Smooth muscle cell (in vitro differentiated cells): ENCODE results near the gene ERCC4. TPM values are rescaled to one million over a fixed set of nuclear protein-coding genes. Genes with fewer than 3 reads are reported as not detected.
A peak's percentile ranks its signal among the peaks of the same experiment; 100 is the strongest.

Source experiments
- DNase-seq: peaks from one replicate; lab custom pipeline; 2025; ENCODE audit not compliant: unreplicated experiment; lab: John Stamatoyannopoulos, UW
- H2AFZ ChIP-seq: fragments of 200-600 bp; sonication (generic); 2 replicates; pipeline ENCODE4 v1.6.0; 2016; ENCODE audit warnings: antibody characterized with exemption, low read depth, mild to moderate bottlenecking
- H3F3A ChIP-seq: fragments of 200-600 bp; sonication (generic); 2 replicates; pipeline ENCODE4 v1.6.0; 2017; ENCODE audit warnings: antibody characterized with exemption, low read depth
- H3K27ac ChIP-seq: fragments of 200-600 bp; sonication (generic); 2 replicates; pipeline ENCODE4 v1.5.1; 2016; ENCODE audit warnings: low read depth, mild to moderate bottlenecking
- H3K27me3 ChIP-seq: fragments of 200-600 bp; sonication (generic); 2 replicates; pipeline ENCODE4 v1.6.1; 2016; ENCODE audit warnings: low read depth, mild to moderate bottlenecking
- H3K36me3 ChIP-seq: fragments of 200-600 bp; sonication (generic); 2 replicates; pipeline ENCODE4 v1.5.1; 2016; ENCODE audit warnings: low read depth
- H3K4me1 ChIP-seq: fragments of 200-600 bp; sonication (generic); 2 replicates; pipeline ENCODE4 v1.5.1; 2016; ENCODE audit warnings: low read depth
- H3K4me2 ChIP-seq: fragments of 200-600 bp; sonication (generic); 2 replicates; pipeline ENCODE4 v1.6.0; 2016; ENCODE audit warnings: mild to moderate bottlenecking
- H3K4me3 ChIP-seq: fragments of 200-600 bp; sonication (generic); 2 replicates; pipeline ENCODE4 v1.5.1; 2016; ENCODE audit warnings: mild to moderate bottlenecking
- H3K79me2 ChIP-seq: fragments of 200-600 bp; sonication (generic); 2 replicates; pipeline ENCODE4 v1.6.0; 2016; ENCODE audit warnings: low read depth, mild to moderate bottlenecking
- H3K9ac ChIP-seq: fragments of 200-600 bp; sonication (generic); 2 replicates; pipeline ENCODE4 v1.6.0; 2016; ENCODE audit warnings: low read depth
- H3K9me3 ChIP-seq: fragments of 200-600 bp; sonication (generic); replicated peaks from 2 replicates; pipeline ENCODE4 v1.5.1; 2016; ENCODE audit warnings: low read depth
- H4K20me1 ChIP-seq: fragments of 200-600 bp; sonication (generic); 2 replicates; pipeline ENCODE4 v1.6.0; 2016; ENCODE audit warnings: low read depth
- CTCF ChIP-seq: fragments of 200-600 bp; sonication (generic); IDR thresholded peaks from 2 replicates; pipeline ENCODE4 v1.5.1; 2017; ENCODE audit warnings: borderline replicate concordance, mild to moderate bottlenecking, antibody characterized with exemption; ENCODE audit not compliant: insufficient read depth, poor library complexity, severe bottlenecking
- WGBS: methylation state at CpG from one replicate; pipeline ENCODE4 v1.1.7; 2016; ENCODE audit warnings: low lambda C conversion rate; 5-methylcytosine and 5-hydroxymethylcytosine counted together
- polyA plus RNA-seq: library from polyadenylated mRNA; unstranded; fragments of >200 nt; fragmentation: Nextera tagmentation; extraction: Ambion mirVana; gene quantifications from 2 replicates; pipeline ENCODE4 v1.2.1, GENCODE V29; 2016
- total RNA-seq: library from RNA; depleted of rRNA; stranded (reverse); fragments of >200 nt; gene quantifications from 2 replicates; pipeline ENCODE4 v1.2.3, GENCODE V29; 2014

ERCC4 gene
- total and polyA plus RNA-seq, 2 experiments from 2014 or later = 10.3 to 17.4 TPM

GRCh38 chr16:13999071-13999894 lies 79.3 kb downstream of the ERCC4 start:
- Histone ChIP-seq H3K9ac (no peak overlapping the region), H4K20me1 (no peaks in the 10 kb centered on the region), H3K27me3 (no peaks in the 10 kb centered on the region), H2AFZ (peak overlapping the region; percentile 33), H3F3A (peaks cover 9% of the 10 kb centered on the region), H3K79me2 (no peaks in the 10 kb centered on the region), H3K9me3 (no peaks in the 10 kb centered on the region), H3K4me2 (no peak overlapping the region), H3K36me3 (no peaks in the 10 kb centered on the region), H3K4me1 (peaks cover 14% of the 10 kb centered on the region), H3K27ac (no peak overlapping the region), H3K4me3 (no peak overlapping the region)
- 70% methylated on average over 10 of the region's 10 CpGs for WGBS
- TF ChIP-seq CTCF = no peak
- no peak for DNase-seq

GRCh38 chr16:13999895-14000425 lies 80.0 kb downstream of the ERCC4 start:
- Histone ChIP-seq H3K79me2 (no peaks in the 10 kb centered on the region), H3K9ac (no peak overlapping the region), H3K4me3 (no peak overlapping the region), H2AFZ (no peak overlapping the region), H3K4me2 (peak overlapping the region; percentile 25), H3F3A (peaks cover 9% of the 10 kb centered on the region), H3K36me3 (no peaks in the 10 kb centered on the region), H3K4me1 (peaks cover 14% of the 10 kb centered on the region), H3K9me3 (no peaks in the 10 kb centered on the region), H3K27me3 (no peaks in the 10 kb centered on the region), H3K27ac (no peak overlapping the region), H4K20me1 (no peaks in the 10 kb centered on the region)
- no peak for TF ChIP-seq CTCF
- 37% methylated on average over 12 of the region's 12 CpGs for WGBS
- no peak for DNase-seq

- H3K27me3 ChIP-seq = no peaks in the 10 kb centered on the region
Observed at GRCh38 chr16:14001521-14001920, 81.6 kb downstream of the ERCC4 start.

More at GRCh38 chr16:14001521-14001920, 81.6 kb downstream of the ERCC4 start:
- Histone ChIP-seq H3K9ac (no peak overlapping the region), H3K4me2 (no peak overlapping the region), H2AFZ (no peak overlapping the region), H3K9me3 (no peaks in the 10 kb centered on the region), H3F3A (peaks cover 9% of the 10 kb centered on the region), H4K20me1 (no peaks in the 10 kb centered on the region), H3K79me2 (no peaks in the 10 kb centered on the region), H3K36me3 (no peaks in the 10 kb centered on the region), H3K4me3 (no peak overlapping the region), H3K4me1 (peaks cover 14% of the 10 kb centered on the region), H3K27ac (no peak overlapping the region)
- 87% methylated on average over 10 of the region's 10 CpGs for WGBS
- no peak for DNase-seq
- no peak for TF ChIP-seq CTCF

Other genes with a start within 250 kb of the ERCC4 start
- 20.7 and 22.6 TPM in 2 replicates for gene MRTFB, start 151.2 kb downstream of the ERCC4 start, total RNA-seq
- 6.8 and 9.7 TPM in 2 replicates for gene MRTFB, start 151.2 kb downstream of the ERCC4 start, polyA plus RNA-seq